HL-60 (cell line): ENCODE results near the gene GMDS.

Experiments used
- CTCF ChIP-seq: IDR thresholded peaks from one replicate; pipeline ENCODE4 v1.5.1; 2011; ENCODE audit warnings: low read length, control low read depth, inconsistent platforms; ENCODE audit not compliant: insufficient read depth
- REST ChIP-seq: IDR thresholded peaks from 2 replicates; pipeline ENCODE4 v1.6.1; 2012; ENCODE audit warnings: low read depth; ENCODE audit not compliant: insufficient replicate concordance

GRCh38 chr6:2191390-2191740 lies 54.0 kb downstream of the GMDS start:
- TF ChIP-seq CTCF, result no peak
- no peak for TF ChIP-seq REST
